HEK293 (cell line): ENCODE data around the gene THBS1.
A peak's percentile ranks its signal among the peaks of the same experiment; 100 is the strongest.

ENCODE experiments used
- CTCF ChIP-seq: fragments of 450-650 bp; formaldehyde crosslinking; IDR thresholded peaks from 2 replicates; pipeline ENCODE4 v1.5.1; 2016; ENCODE audit warnings: missing biosample characterization, missing genetic modification characterization
- IKZF3 ChIP-seq: fragments of 450-650 bp; IDR thresholded peaks from 2 replicates; pipeline ENCODE4 v1.5.0; 2018; ENCODE audit warnings: missing biosample characterization, mild to moderate bottlenecking, missing genetic modification characterization, moderate library complexity
- PATZ1 ChIP-seq: fragments of 450-650 bp; formaldehyde crosslinking; IDR thresholded peaks from 2 replicates; pipeline ENCODE4 v1.5.1; 2016; ENCODE audit warnings: missing biosample characterization, missing genetic modification characterization
- PBX3 ChIP-seq: sonication (generic); formaldehyde crosslinking; IDR thresholded peaks from 2 replicates; pipeline ENCODE4 v1.8.1; 2022; ENCODE audit warnings: mild to moderate bottlenecking, moderate library complexity, missing genetic modification reagents
- PRDM10 ChIP-seq: fragments of 450-650 bp; formaldehyde crosslinking; IDR thresholded peaks from 2 replicates; pipeline ENCODE4 v1.5.1; 2016; ENCODE audit warnings: missing biosample characterization, missing genetic modification characterization
- SALL2 ChIP-seq: fragments of 450-650 bp; formaldehyde crosslinking; IDR thresholded peaks from 2 replicates; pipeline ENCODE4 v1.5.0; 2017; ENCODE audit warnings: missing biosample characterization, mild to moderate bottlenecking, missing genetic modification characterization, borderline replicate concordance
- SP3 ChIP-seq: fragments of 450-650 bp; formaldehyde crosslinking; IDR thresholded peaks from 2 replicates; pipeline ENCODE4 v1.5.1; 2016; ENCODE audit warnings: missing biosample characterization, missing genetic modification characterization
- ZBTB44 ChIP-seq: fragments of 450-650 bp; IDR thresholded peaks from 2 replicates; pipeline ENCODE4 v1.5.1; 2018; ENCODE audit warnings: missing biosample characterization, mild to moderate bottlenecking, missing genetic modification characterization
- ZBTB7A ChIP-seq: fragments of 450-650 bp; formaldehyde crosslinking; IDR thresholded peaks from 2 replicates; pipeline ENCODE4 v1.5.1; 2016; ENCODE audit warnings: low read depth, missing biosample characterization, missing genetic modification characterization
- ZEB2 ChIP-seq: fragments of 450-650 bp; formaldehyde crosslinking; IDR thresholded peaks from 2 replicates; pipeline ENCODE4 v1.5.1; 2016; ENCODE audit warnings: missing biosample characterization, missing genetic modification characterization
- ZFP37 ChIP-seq: fragments of 450-650 bp; formaldehyde crosslinking; IDR thresholded peaks from 2 replicates; pipeline ENCODE4 v1.5.1; 2016; ENCODE audit warnings: missing biosample characterization, missing genetic modification characterization
- ZFP69B ChIP-seq: fragments of 450-650 bp; formaldehyde crosslinking; IDR thresholded peaks from 2 replicates; pipeline ENCODE4 v1.5.1; 2016; ENCODE audit warnings: missing biosample characterization, missing genetic modification characterization
- ZNF366 ChIP-seq: fragments of 450-650 bp; formaldehyde crosslinking; conservative IDR thresholded peaks from 2 replicates; pipeline ENCODE4 v1.5.1; 2016; ENCODE audit warnings: missing biosample characterization, missing genetic modification characterization
- ZNF449 ChIP-seq: fragments of 450-650 bp; formaldehyde crosslinking; IDR thresholded peaks from 2 replicates; pipeline ENCODE4 v1.5.1; 2017; ENCODE audit warnings: missing biosample characterization, mild to moderate bottlenecking, missing genetic modification characterization, moderate library complexity
- ZNF510 ChIP-seq: fragments of 450-650 bp; formaldehyde crosslinking; IDR thresholded peaks from 2 replicates; pipeline ENCODE4 v1.5.1; 2018; ENCODE audit warnings: mild to moderate bottlenecking, missing genetic modification characterization, missing biosample characterization; ENCODE audit not compliant: insufficient replicate concordance
- ZNF513 ChIP-seq: fragments of 450-650 bp; IDR thresholded peaks from 2 replicates; pipeline ENCODE4 v1.5.1; 2018; ENCODE audit warnings: missing biosample characterization, missing genetic modification characterization
- ZNF529 ChIP-seq: fragments of 450-650 bp; formaldehyde crosslinking; IDR thresholded peaks from 2 replicates; pipeline ENCODE4 v1.5.1; 2017; ENCODE audit warnings: missing genetic modification characterization, missing biosample characterization; ENCODE audit not compliant: insufficient replicate concordance
- ZNF558 ChIP-seq: fragments of 450-650 bp; formaldehyde crosslinking; IDR thresholded peaks from 2 replicates; pipeline ENCODE4 v1.5.1; 2016; ENCODE audit warnings: missing biosample characterization, missing genetic modification characterization
- ZNF654 ChIP-seq: fragments of 450-650 bp; formaldehyde crosslinking; IDR thresholded peaks from 2 replicates; pipeline ENCODE4 v1.5.1; 2016; ENCODE audit warnings: low read depth, missing biosample characterization, missing genetic modification characterization
- ZNF660 ChIP-seq: fragments of 450-650 bp; IDR thresholded peaks from 2 replicates; pipeline ENCODE4 v1.5.1; 2018; ENCODE audit warnings: missing biosample characterization, mild to moderate bottlenecking, missing genetic modification characterization
- ZNF768 ChIP-seq: fragments of 450-650 bp; formaldehyde crosslinking; IDR thresholded peaks from 2 replicates; pipeline ENCODE4 v1.5.1; 2018; ENCODE audit warnings: missing biosample characterization, mild to moderate bottlenecking, missing genetic modification characterization
- ZNF777 ChIP-seq: fragments of 450-650 bp; formaldehyde crosslinking; IDR thresholded peaks from 2 replicates; pipeline ENCODE4 v1.5.1; 2017; ENCODE audit warnings: missing biosample characterization, missing genetic modification characterization, borderline replicate concordance
- ZNF792 ChIP-seq: fragments of 450-650 bp; formaldehyde crosslinking; IDR thresholded peaks from 2 replicates; pipeline ENCODE4 v1.5.1; 2016; ENCODE audit warnings: missing biosample characterization, missing genetic modification characterization
- ZSCAN18 ChIP-seq: fragments of 450-650 bp; formaldehyde crosslinking; IDR thresholded peaks from 2 replicates; pipeline ENCODE4 v1.5.1; 2016; ENCODE audit warnings: missing biosample characterization, missing genetic modification characterization
- ZSCAN30 ChIP-seq: fragments of 450-650 bp; IDR thresholded peaks from 2 replicates; pipeline ENCODE4 v1.5.1; 2018; ENCODE audit warnings: missing biosample characterization, mild to moderate bottlenecking, missing genetic modification characterization, moderate library complexity

Gene THBS1

GRCh38 chr15:39580117-39580484 lies 778 bp upstream of the THBS1 start (continued):
- TF ChIP-seq ZNF449 (tag by site-specific recombination) (no peak), IKZF3 (tag by site-specific recombination) (no peak), PATZ1 (tag by site-specific recombination) (no peak), SP3 (tag by site-specific recombination) (no peak), ZNF768 (tag by site-specific recombination) (no peak), ZSCAN30 (0 out of 2 replicates have a peak, but pooled peaks have one; percentile 46), CTCF (peak; percentile 50; the same call in 1 of the 2 replicates), ZNF654 (peak; percentile 56), ZNF529 (no peak), ZNF558 (tag by site-specific recombination) (no peak), ZNF510 (tag by site-specific recombination) (no peak), PBX3 (CRISPR knock-in tag) (peak; percentile 15; the same call in 1 of the 2 replicates), ZNF792 (tag by site-specific recombination) (no peak), ZNF513 (no peak), ZFP37 (tag by site-specific recombination) (no peak), SALL2 (no peak), ZNF777 (tag by site-specific recombination) (no peak), ZNF660 (peak; percentile 58; the same call in 1 of the 2 replicates), ZBTB7A (no peak), ZEB2 (tag by site-specific recombination) (no peak), ZSCAN18 (tag by site-specific recombination) (no peak), ZNF366 (no peak), ZFP69B (peak; percentile 93), ZBTB44 (tag by site-specific recombination) (no peak), PRDM10 (tag by site-specific recombination) (no peak)
